HepG2 (cell line): ENCODE results near the gene CHST10. TPM values are rescaled to one million over a fixed set of nuclear protein-coding genes. Genes with fewer than 3 reads are reported as not detected.

Experiments
- ARNT ChIP-seq: fragments of 450-650 bp; IDR thresholded peaks from 2 replicates; pipeline ENCODE4 v1.6.1; 2017
- ARNTL ChIP-seq: sonication (generic); formaldehyde crosslinking; IDR thresholded peaks from 2 replicates; pipeline ENCODE4 v1.4.0; 2020; ENCODE audit warnings: mild to moderate bottlenecking, missing genetic modification reagents
- DDIT3 ChIP-seq: sonication (generic); formaldehyde crosslinking; IDR thresholded peaks from 2 replicates; pipeline ENCODE4 v1.4.0; 2020; ENCODE audit warnings: mild to moderate bottlenecking, missing genetic modification reagents
- FOXP4 ChIP-seq: sonication (generic); formaldehyde crosslinking; IDR thresholded peaks from 2 replicates; pipeline ENCODE4 v1.4.0; 2020; ENCODE audit warnings: missing genetic modification reagents
- FUBP1 ChIP-seq: sonication (generic); formaldehyde crosslinking; IDR thresholded peaks from 2 replicates; pipeline ENCODE4 v1.5.1; 2020; ENCODE audit warnings: missing genetic modification reagents, mild to moderate bottlenecking, borderline replicate concordance
- HOXA3 ChIP-seq: sonication (generic); formaldehyde crosslinking; IDR thresholded peaks from 2 replicates; pipeline ENCODE4 v1.5.0; 2020; ENCODE audit warnings: missing genetic modification reagents
- KDM5B ChIP-seq: sonication (generic); formaldehyde crosslinking; IDR thresholded peaks from 2 replicates; pipeline ENCODE4 v1.4.0; 2020; ENCODE audit warnings: missing genetic modification reagents, mild to moderate bottlenecking, borderline replicate concordance
- MNT ChIP-seq: fragments of 450-650 bp; IDR thresholded peaks from 2 replicates; pipeline ENCODE4 v1.6.1; 2016
- MTF1 ChIP-seq: sonication (generic); formaldehyde crosslinking; IDR thresholded peaks from 2 replicates; pipeline ENCODE4 v1.5.0; 2020; ENCODE audit warnings: missing genetic modification reagents
- MYNN ChIP-seq: sonication (generic); formaldehyde crosslinking; IDR thresholded peaks from 2 replicates; pipeline ENCODE4 v1.4.0; 2020; ENCODE audit warnings: mild to moderate bottlenecking, low read depth, missing genetic modification reagents
- PLRG1 ChIP-seq: fragments of 450-650 bp; conservative IDR thresholded peaks from 2 replicates; pipeline ENCODE4 v1.6.1; 2016
- SP2 ChIP-seq: sonication (generic); formaldehyde crosslinking; IDR thresholded peaks from 2 replicates; pipeline ENCODE4 v1.5.1; 2020; ENCODE audit warnings: mild to moderate bottlenecking, missing genetic modification reagents
- TCF7 ChIP-seq: sonication (generic); IDR thresholded peaks from 2 replicates; pipeline ENCODE4 v1.6.1; 2016; ENCODE audit warnings: antibody characterized with exemption, low read depth
- TOPORS ChIP-seq: sonication (generic); formaldehyde crosslinking; IDR thresholded peaks from 2 replicates; pipeline ENCODE4 v1.8.0; 2023; ENCODE audit warnings: mild to moderate bottlenecking, missing genetic modification reagents
- ZBTB21 ChIP-seq: sonication (generic); formaldehyde crosslinking; IDR thresholded peaks from 2 replicates; pipeline ENCODE4 v1.4.0; 2020; ENCODE audit warnings: missing genetic modification reagents
- ZEB1 ChIP-seq: IDR thresholded peaks from 2 replicates; pipeline ENCODE4 v1.6.1; 2012; ENCODE audit warnings: mild to moderate bottlenecking, low read depth, inconsistent platforms; ENCODE audit not compliant: insufficient replicate concordance
- ZNF274 ChIP-seq: sonication (generic); formaldehyde crosslinking; IDR thresholded peaks from 2 replicates; pipeline ENCODE4 v1.5.1; 2020; ENCODE audit warnings: mild to moderate bottlenecking, missing genetic modification reagents
- ZNF3 ChIP-seq: IDR thresholded peaks from 2 replicates; pipeline ENCODE4 v1.7.0; 2017; ENCODE audit warnings: inconsistent platforms
- polyA plus RNA-seq, 8 experiments: library from polyadenylated mRNA; depleted of rRNA in 3 of 8; stranded (reverse) in 7 of 8; unstranded in 1 of 8; fragments of >200 nt; fragmentation: Illumina TruSeq in 4 of 8; extraction: Trizol in 4 of 8; gene quantifications; 2 replicates each; pipeline versions ENCODE4 v1.2.1 to v1.2.3, GENCODE V29; 2011 to 2016; ENCODE audit warnings: low read depth in 4 of 8, missing spikeins in 1 of 8, mixed read lengths in 1 of 8; ENCODE audit not compliant: insufficient read depth in 1 of 8
- total RNA-seq, 5 experiments: library from RNA; depleted of rRNA; stranded (reverse); fragments of >200 nt; fragmentation: Illumina TruSeq; extraction: Trizol; gene quantifications; 2 replicates each; pipeline ENCODE4 v1.2.3, GENCODE V29; 2016; ENCODE audit warnings: low read depth in 1 of 5
- TF ChIP-seq, protein P1 (sequence below): sonication (generic); formaldehyde crosslinking; IDR thresholded peaks from 2 replicates; pipeline ENCODE4 v1.4.0; 2020; ENCODE audit warnings: low read depth, mild to moderate bottlenecking, missing genetic modification reagents

CHST10 gene
- total and polyA plus RNA-seq, 2 of the 13 experiments (the other 11 are each of a cell fraction or from before 2014, with no cell fraction given): 10.5 to 14.2 TPM

- TF ChIP-seq TCF7 (no peak), ZNF274 (CRISPR knock-in tag) (no peak; the same call in 1 of the 2 replicates), TOPORS (no peak), KDM5B (peak; percentile 79; the same call in 1 of the 2 replicates), PLRG1 (no peak), MYNN (no peak), MTF1 (CRISPR knock-in tag) (no peak), FUBP1 (no peak), MNT (no peak), ARNTL (CRISPR knock-in tag) (no peak), ZNF3 (CRISPR knock-in tag) (no peak), SP2 (CRISPR knock-in tag) (no peak), FOXP4 (CRISPR knock-in tag) (no peak), DDIT3 (CRISPR knock-in tag) (no peak), ZEB1 (no peak), ZBTB21 (no peak), ARNT (no peak), HOXA3 (peak; percentile 62; the same call in 1 of the 2 replicates)
- TF ChIP-seq, protein P1, sequence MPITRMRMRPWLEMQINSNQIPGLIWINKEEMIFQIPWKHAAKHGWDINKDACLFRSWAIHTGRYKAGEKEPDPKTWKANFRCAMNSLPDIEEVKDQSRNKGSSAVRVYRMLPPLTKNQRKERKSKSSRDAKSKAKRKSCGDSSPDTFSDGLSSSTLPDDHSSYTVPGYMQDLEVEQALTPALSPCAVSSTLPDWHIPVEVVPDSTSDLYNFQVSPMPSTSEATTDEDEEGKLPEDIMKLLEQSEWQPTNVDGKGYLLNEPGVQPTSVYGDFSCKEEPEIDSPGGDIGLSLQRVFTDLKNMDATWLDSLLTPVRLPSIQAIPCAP (CRISPR knock-in tag): no peak
These were observed at the start of gene CHST10 (continued) for GRCh38 chr2:100416935-100417710.
